A549 (cell line): Measurements from ENCODE around the gene POLR3A. TPM values are rescaled to one million over a fixed set of nuclear protein-coding genes. Genes with fewer than 3 reads are reported as not detected.

ENCODE experiments used
- ATAC-seq, 2 experiments: fragments of 200-7000 bp in 1 of 2; fragments of >200 bp in 1 of 2; cut with Nextera tagmentation in 1 of 2; cut with Tn5 transposase in 1 of 2; 3 replicates each; pipeline versions ENCODE4 v1.8.0 to v1.9.1; 2018 to 2020; ENCODE audit warnings: mild to moderate bottlenecking in 1 of 2, moderate library complexity in 1 of 2
- CTCF ChIA-PET: fragments of 300-600 bp; sonication (Branson Sonifier 250); formaldehyde crosslinking; extraction: SDS; loops from one replicate; lab custom pipeline; 2021; ENCODE audit warnings: antibody characterized with exemption, inconsistent platforms; lab: Yijun Ruan, JAX
- POLR2A ChIA-PET: fragments of 350-600 bp; formaldehyde crosslinking; extraction: SDS; loops from one replicate; lab custom pipeline; 2021; ENCODE audit warnings: antibody characterized with exemption, inconsistent platforms; lab: Yijun Ruan, JAX
- DNase-seq, 2 experiments: peaks; one replicate each; pipeline versions ENCODE4 v3.0.0 to v3.0.0-alpha.2; 2011 to 2016; ENCODE audit warnings: low read depth in 1 of 2, low spot score in 1 of 2
- FAIRE-seq: peaks from 2 replicates; lab custom pipeline; 2011; peaks lifted over from hg19 to GRCh38; lab: Jason Lieb, UNC
- H3K27ac ChIP-seq, 2 experiments: fragments of >200 bp; sonication (Bioruptor Twin); formaldehyde crosslinking; 3 replicates each; pipeline ENCODE4 v1.5.1; 2016 to 2017
- H3K4me1 ChIP-seq: fragments of >200 bp; sonication (Bioruptor Twin); formaldehyde crosslinking; 3 replicates; pipeline ENCODE4 v1.6.1; 2016
- H3K4me2 ChIP-seq: fragments of >200 bp; sonication (Bioruptor Twin); formaldehyde crosslinking; 3 replicates; pipeline ENCODE4 v1.6.1; 2016
- H3K4me3 ChIP-seq: fragments of >200 bp; sonication (Bioruptor Twin); formaldehyde crosslinking; 3 replicates; pipeline ENCODE4 v1.5.1; 2016
- H3K9me3 ChIP-seq: fragments of >200 bp; sonication (Bioruptor Twin); formaldehyde crosslinking; 3 replicates; pipeline ENCODE4 v1.6.1; 2016
- BHLHE40 ChIP-seq: IDR thresholded peaks from 2 replicates; pipeline ENCODE4 v1.6.1; 2012; ENCODE audit warnings: low read depth, low read length, inconsistent platforms
- CEBPB ChIP-seq, 2 experiments: fragments of >200 bp in 1 of 2; sonication (Bioruptor Twin) in 1 of 2; formaldehyde crosslinking in 1 of 2; IDR thresholded peaks; 2 replicates each; pipeline ENCODE4 v1.6.1; 2012 to 2016
- CHD4 ChIP-seq: fragments of 200-600 bp; sonication (generic); IDR thresholded peaks from 2 replicates; pipeline ENCODE4 v1.6.1; 2016; ENCODE audit warnings: antibody characterized with exemption, mild to moderate bottlenecking, borderline replicate concordance
- CTCF ChIP-seq: fragments of >200 bp; sonication (Bioruptor Twin); formaldehyde crosslinking; IDR thresholded peaks from 3 replicates; pipeline ENCODE4 v1.5.1; 2016
- EHMT2 ChIP-seq: fragments of 200-600 bp; sonication (generic); IDR thresholded peaks from 2 replicates; pipeline ENCODE4 v1.6.1; 2016; ENCODE audit warnings: antibody characterized with exemption, low read depth, mild to moderate bottlenecking, moderate library complexity
- ELK1 ChIP-seq: fragments of 150-350 bp; IDR thresholded peaks from 2 replicates; pipeline ENCODE4 v1.6.1; 2014; ENCODE audit warnings: low read depth, mild to moderate bottlenecking, low read length
- EP300 ChIP-seq, 2 experiments: fragments of >200 bp; sonication (Bioruptor Twin); formaldehyde crosslinking; IDR thresholded peaks; 2 replicates in 1 of 2; 3 replicates in 1 of 2; pipeline ENCODE4 v1.6.1; 2016 to 2017
- ESRRA ChIP-seq: fragments of 150-350 bp; IDR thresholded peaks from 2 replicates; pipeline ENCODE4 v1.6.1; 2014; ENCODE audit warnings: mild to moderate bottlenecking, low read length, borderline replicate concordance
- FOSB ChIP-seq: fragments of 250-450 bp; sonication (Bioruptor Pico); IDR thresholded peaks from 2 replicates; pipeline ENCODE4 v1.5.0; 2020; ENCODE audit warnings: mild to moderate bottlenecking, moderate library complexity
- HES2 ChIP-seq: fragments of >200 bp; sonication (Bioruptor Twin); formaldehyde crosslinking; IDR thresholded peaks from 2 replicates; pipeline ENCODE4 v1.6.1; 2016
- HMGXB4 ChIP-seq: fragments of 250-450 bp; sonication (Bioruptor Pico); IDR thresholded peaks from 2 replicates; pipeline ENCODE4 v1.5.0; 2021; ENCODE audit warnings: mild to moderate bottlenecking, moderate library complexity, borderline replicate concordance
- HOXB5 ChIP-seq: fragments of 250-450 bp; sonication (Bioruptor Pico); IDR thresholded peaks from 2 replicates; pipeline ENCODE4 v1.5.0; 2020; ENCODE audit warnings: mild to moderate bottlenecking, moderate library complexity
- KDM5A ChIP-seq: fragments of 200-600 bp; sonication (generic); IDR thresholded peaks from 2 replicates; pipeline ENCODE4 v1.6.1; 2016; ENCODE audit warnings: antibody characterized with exemption, mild to moderate bottlenecking
- MYC ChIP-seq: IDR thresholded peaks from 2 replicates; pipeline ENCODE4 v1.6.1; 2012; ENCODE audit warnings: mild to moderate bottlenecking, inconsistent platforms, low read length, improper control_type of control experiment, borderline replicate concordance
- PBX3 ChIP-seq: IDR thresholded peaks from 2 replicates; pipeline ENCODE4 v1.6.1; 2012
- RCOR1 ChIP-seq: fragments of 150-350 bp; IDR thresholded peaks from 2 replicates; pipeline ENCODE4 v1.6.1; 2014; ENCODE audit warnings: antibody characterized with exemption, low read length, low read depth
- RFX5 ChIP-seq: fragments of 450-650 bp; IDR thresholded peaks from 2 replicates; pipeline ENCODE4 v1.7.1; 2014; ENCODE audit warnings: antibody characterized with exemption, mild to moderate bottlenecking, moderate library complexity
- SREBF2 ChIP-seq: fragments of 450-650 bp; IDR thresholded peaks from 2 replicates; pipeline ENCODE4 v1.6.1; 2014; ENCODE audit warnings: mild to moderate bottlenecking, moderate library complexity
- TFCP2L1 ChIP-seq: fragments of 250-450 bp; sonication (Bioruptor Pico); IDR thresholded peaks from 2 replicates; pipeline ENCODE4 v1.5.0; 2021; ENCODE audit warnings: mild to moderate bottlenecking
- TP53 ChIP-seq: fragments of 250-450 bp; sonication (Bioruptor Pico); IDR thresholded peaks from 2 replicates; pipeline ENCODE4 v1.5.0; 2021; ENCODE audit warnings: mild to moderate bottlenecking, moderate library complexity
- ZC3H11A ChIP-seq: fragments of 450-650 bp; IDR thresholded peaks from 2 replicates; pipeline ENCODE4 v1.6.1; 2014; ENCODE audit warnings: antibody characterized with exemption, mild to moderate bottlenecking
- WGBS: methylation state at CpG from one replicate; pipeline ENCODE4 v1.1.6; 2017; ENCODE audit errors: missing lambda C conversion rate; 5-methylcytosine and 5-hydroxymethylcytosine counted together
- polyA plus RNA-seq, 4 experiments: library from polyadenylated mRNA; depleted of rRNA in 3 of 4; stranded (reverse); fragments of >200 nt; fragmentation: RNase III in 1 of 4; extraction: RNeasy Plus Mini Kit Qiagen cat#74134 plus additional on column Dnase treatment in 1 of 4; gene quantifications; 2 replicates in 3 of 4; 3 replicates in 1 of 4; pipeline ENCODE4 v1.2.3, GENCODE V29; 2011 to 2017

The POLR3A gene
- polyA plus RNA-seq, 2 of the 4 experiments (the other 2 are of a cell fraction) = 10.9 to 17.7 TPM

GRCh38 chr10:77978360-77978759 lies 51.0 kb downstream of the POLR3A start:
- Histone ChIP-seq H3K4me1 (0 out of 3 replicates have a peak, but pooled peaks cover 6% of the 10 kb centered on the region), H3K4me3 (no peak overlapping the region), H3K27ac (no peak overlapping the region), H3K9me3 (no peaks in the 10 kb centered on the region), H3K4me2 (no peak overlapping the region)
- ChIA-PET POLR2A (interaction anchor here (0.7 kb wide), 1 partner anchor 51 kb away, joined by 6 read pairs; no protein-coding TSS in a partner anchor), CTCF (interaction anchor here (1.5 kb wide), 1 partner anchor 52 kb away, joined by 3 read pairs; no protein-coding TSS in a partner anchor)
- no peak for FAIRE-seq
- no peak for DNase-seq
- TF ChIP-seq CTCF (no peak), KDM5A (no peak), EP300 (IDR thresholded peaks at IDR 0.05) (no peak)
- WGBS = 92% methylated on average over 6 of the region's 6 CpGs
- no peak for ATAC-seq

- CTCF ChIA-PET = interaction anchor here (1.1 to 1.5 kb wide), 2 partner anchors 9 to 52 kb away, joined by 3 read pairs; no protein-coding TSS in a partner anchor
- H3K27ac ChIP-seq = no peak overlapping the region
- WGBS = 97% methylated on average over 3 of the region's 3 CpGs
- ATAC-seq = no peak
- H3K4me1 ChIP-seq = 0 out of 3 replicates have a peak, but pooled peaks cover 6% of the 10 kb centered on the region
- no peak for TF ChIP-seq TFCP2L1
- TF ChIP-seq ESRRA = no peak
- no peak for TF ChIP-seq BHLHE40
- TF ChIP-seq RCOR1 = no peak
- no peak for TF ChIP-seq CEBPB (IDR thresholded peaks at IDR 0.05)
- TF ChIP-seq MYC = no peak
- TF ChIP-seq, all 56 proteins: peak for 0
- DNase-seq (no peak), FAIRE-seq (no peak)
- POLR2A ChIA-PET = no interaction called here
- no peak overlapping the region for H3K4me3 ChIP-seq
- H3K4me2 ChIP-seq = no peak overlapping the region
- H3K9me3 ChIP-seq = no peaks in the 10 kb centered on the region
These were observed 51.4 kb downstream of the POLR3A start for GRCh38 chr10:77977934-77978333.

- H3K9me3 ChIP-seq = no peaks in the 10 kb centered on the region
- no peak for FAIRE-seq
- H3K4me3 ChIP-seq = no peak overlapping the region
- no peak for DNase-seq
- no peak for ATAC-seq
- no peak for TF ChIP-seq HES2
- ChIA-PET CTCF (interaction anchor here (1.1 kb wide), 1 partner anchor 10 kb away, joined by 3 read pairs; no protein-coding TSS in a partner anchor), POLR2A (no interaction called here)
- 0 out of 3 replicates have a peak, but pooled peaks cover 6% of the 10 kb centered on the region for H3K4me1 ChIP-seq
- no peak overlapping the region for H3K4me2 ChIP-seq
- H3K27ac ChIP-seq = no peak overlapping the region
- 90% methylated on average over 7 of the region's 7 CpGs for WGBS
These were observed 52.3 kb downstream of the POLR3A start for GRCh38 chr10:77977016-77977415.

- Histone ChIP-seq H3K4me3 (no peak overlapping the region), H3K9me3 (no peaks in the 10 kb centered on the region), H3K4me1 (peaks cover 17% of the 10 kb centered on the region), H3K4me2 (no peak overlapping the region), H3K27ac (no peak overlapping the region)
- ATAC-seq (no peak), DNase-seq (no peak), FAIRE-seq (no peak)
- CTCF ChIA-PET = interaction anchor here (0.6 to 1.8 kb wide), 9 partner anchors 11 to 128 kb away, joined by 3 to 6 read pairs (median 4); no protein-coding TSS in a partner anchor
- 92% methylated on average over 9 of the region's 9 CpGs for WGBS
- POLR2A ChIA-PET = no interaction called here
- TF ChIP-seq CHD4 (no peak), RCOR1 (no peak), FOSB (no peak), EHMT2 (no peak), HOXB5 (CRISPR knock-in tag) (no peak), PBX3 (no peak), RFX5 (no peak), TP53 (no peak), ELK1 (no peak), TFCP2L1 (no peak), ZC3H11A (no peak), SREBF2 (no peak), HMGXB4 (no peak), CTCF (no peak)
These were observed 54.1 kb downstream of the POLR3A start for GRCh38 chr10:77975086-77975666.
